Panc1 (cell line): ENCODE results near the gene EYS. TPM values are rescaled to one million over a fixed set of nuclear protein-coding genes. Genes with fewer than 3 reads are reported as not detected.

Source experiments
- ATAC-seq: fragments of 200-7000 bp; cut with Tn5 transposase; 2 replicates; pipeline ENCODE4 v1.9.1; 2020; ENCODE audit warnings: mild to moderate bottlenecking, moderate library complexity
- BruUV-seq: library from RNA; stranded (reverse); fragments of 400-500 nt; replicated peaks from 2 replicates; lab custom pipeline; 2021; lab: Mats Ljungman, UMichigan
- CTCF ChIA-PET: fragments of 300-600 bp; sonication (Branson Sonifier 250); formaldehyde crosslinking; loops from one replicate; lab custom pipeline; 2022; ENCODE audit warnings: antibody characterized with exemption; lab: Charles Lee
- POLR2A ChIA-PET: fragments of 300-600 bp; sonication (Branson Sonifier 250); formaldehyde crosslinking; loops from one replicate; lab custom pipeline; 2022; ENCODE audit warnings: antibody characterized with exemption; lab: Charles Lee
- DNase-seq: peaks from one replicate; pipeline ENCODE4 v3.0.0-alpha.2; 2010; ENCODE audit warnings: low read depth, low spot score
- H3K27ac ChIP-seq: 2 replicates; pipeline ENCODE4 v1.5.1; 2011; ENCODE audit warnings: mild to moderate bottlenecking, low read length, inconsistent platforms
- H3K27me3 ChIP-seq: fragments of 200-500 bp; sonication (Bioruptor generic); 2 replicates; pipeline ENCODE4 v1.6.0; 2014; ENCODE audit warnings: low read length, inconsistent platforms; ENCODE audit not compliant: control insufficient read depth, insufficient read depth
- H3K36me3 ChIP-seq: fragments of 200-500 bp; sonication (Bioruptor generic); 2 replicates; pipeline ENCODE4 v1.5.1; 2014; ENCODE audit warnings: inconsistent platforms, mild to moderate bottlenecking, low read length, moderate library complexity; ENCODE audit not compliant: control insufficient read depth, insufficient read depth
- H3K4me1 ChIP-seq: 2 replicates; pipeline ENCODE4 v1.5.1; 2011; ENCODE audit warnings: inconsistent platforms, mild to moderate bottlenecking, low read length, moderate library complexity; ENCODE audit not compliant: control insufficient read depth, insufficient read depth
- H3K4me3 ChIP-seq, 2 experiments: 2 replicates each; pipeline ENCODE4 v1.5.1; 2011 to 2012; ENCODE audit warnings: low read depth in 2 of 2, low read length in 2 of 2, mild to moderate bottlenecking in 2 of 2, inconsistent platforms in 1 of 2, moderate library complexity in 1 of 2
- H3K9me3 ChIP-seq: fragments of 200-500 bp; sonication (Bioruptor generic); 2 replicates; pipeline ENCODE4 v1.5.1; 2014; ENCODE audit warnings: low read depth, mild to moderate bottlenecking, inconsistent platforms, low read length, moderate library complexity; ENCODE audit not compliant: control insufficient read depth, insufficient read depth
- POLR2AphosphoS5 ChIP-seq: IDR thresholded peaks from 2 replicates; pipeline ENCODE4 v1.6.1; 2012; ENCODE audit warnings: mild to moderate bottlenecking, low read depth, low read length, moderate library complexity
- SIN3A ChIP-seq: IDR thresholded peaks from 2 replicates; pipeline ENCODE4 v1.6.1; 2012; ENCODE audit warnings: low read depth, mild to moderate bottlenecking, low read length, moderate library complexity, borderline replicate concordance; ENCODE audit not compliant: insufficient read depth
- TCF7L2 ChIP-seq: IDR thresholded peaks from 2 replicates; pipeline ENCODE4 v1.6.1; 2011; ENCODE audit warnings: mild to moderate bottlenecking, low read depth, low read length, inconsistent platforms
- in situ Hi-C: cut with HindIII; loops from 2 replicates; pipeline ENCODE4 v1.10.0; 2016; ENCODE audit warnings: low sequenced_read_pairs, low pct_unique_long_range_greater_than_20kb
- intact Hi-C: fragments of 100-400 bp; cut with micrococcal nuclease; formaldehyde crosslinking; loops from one replicate; pipeline ENCODE4 v1.10.0; 2022; ENCODE audit not compliant: unreplicated experiment
- total RNA-seq: library from RNA; stranded (reverse); gene quantifications from one replicate; pipeline ENCODE4 v1.2.1, GENCODE V29; 2021; ENCODE audit not compliant: unreplicated experiment
- TF ChIP-seq, protein P1 (sequence below), 2 experiments: IDR thresholded peaks; 2 replicates each; pipeline ENCODE4 v1.6.1; 2011 to 2012; ENCODE audit warnings: low read depth in 2 of 2, control low read depth in 1 of 2, low read length in 1 of 2, mild to moderate bottlenecking in 1 of 2, moderate library complexity in 1 of 2; ENCODE audit not compliant: insufficient read depth in 1 of 2
- TF ChIP-seq, protein P2 (sequence below): fragments of 450-650 bp; IDR thresholded peaks from 2 replicates; pipeline ENCODE4 v1.5.1; 2017; ENCODE audit warnings: mild to moderate bottlenecking

Gene EYS
- total RNA-seq, 1 experiment from 2014 or later = not detected

DNA sequence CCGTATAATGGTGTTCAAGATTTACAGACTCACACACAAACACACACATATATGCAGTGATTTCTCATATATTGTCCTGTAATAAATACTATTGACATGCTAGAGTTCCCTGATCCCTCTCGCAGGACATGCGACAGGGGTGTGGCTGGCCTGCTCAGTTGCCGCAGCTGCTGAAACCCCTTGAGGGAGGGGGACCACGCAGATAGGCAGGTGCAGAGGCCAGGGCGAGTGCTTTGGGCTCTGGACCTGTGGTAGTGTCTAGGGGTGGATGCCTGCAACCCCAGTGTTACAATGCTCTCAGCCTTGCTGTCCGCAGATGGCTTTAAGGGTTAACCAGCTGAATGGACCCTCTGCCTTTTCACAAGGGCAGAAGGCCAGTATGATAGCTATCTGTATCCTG, 706.2 kb downstream of the EYS start:
- TF ChIP-seq, protein P1, sequence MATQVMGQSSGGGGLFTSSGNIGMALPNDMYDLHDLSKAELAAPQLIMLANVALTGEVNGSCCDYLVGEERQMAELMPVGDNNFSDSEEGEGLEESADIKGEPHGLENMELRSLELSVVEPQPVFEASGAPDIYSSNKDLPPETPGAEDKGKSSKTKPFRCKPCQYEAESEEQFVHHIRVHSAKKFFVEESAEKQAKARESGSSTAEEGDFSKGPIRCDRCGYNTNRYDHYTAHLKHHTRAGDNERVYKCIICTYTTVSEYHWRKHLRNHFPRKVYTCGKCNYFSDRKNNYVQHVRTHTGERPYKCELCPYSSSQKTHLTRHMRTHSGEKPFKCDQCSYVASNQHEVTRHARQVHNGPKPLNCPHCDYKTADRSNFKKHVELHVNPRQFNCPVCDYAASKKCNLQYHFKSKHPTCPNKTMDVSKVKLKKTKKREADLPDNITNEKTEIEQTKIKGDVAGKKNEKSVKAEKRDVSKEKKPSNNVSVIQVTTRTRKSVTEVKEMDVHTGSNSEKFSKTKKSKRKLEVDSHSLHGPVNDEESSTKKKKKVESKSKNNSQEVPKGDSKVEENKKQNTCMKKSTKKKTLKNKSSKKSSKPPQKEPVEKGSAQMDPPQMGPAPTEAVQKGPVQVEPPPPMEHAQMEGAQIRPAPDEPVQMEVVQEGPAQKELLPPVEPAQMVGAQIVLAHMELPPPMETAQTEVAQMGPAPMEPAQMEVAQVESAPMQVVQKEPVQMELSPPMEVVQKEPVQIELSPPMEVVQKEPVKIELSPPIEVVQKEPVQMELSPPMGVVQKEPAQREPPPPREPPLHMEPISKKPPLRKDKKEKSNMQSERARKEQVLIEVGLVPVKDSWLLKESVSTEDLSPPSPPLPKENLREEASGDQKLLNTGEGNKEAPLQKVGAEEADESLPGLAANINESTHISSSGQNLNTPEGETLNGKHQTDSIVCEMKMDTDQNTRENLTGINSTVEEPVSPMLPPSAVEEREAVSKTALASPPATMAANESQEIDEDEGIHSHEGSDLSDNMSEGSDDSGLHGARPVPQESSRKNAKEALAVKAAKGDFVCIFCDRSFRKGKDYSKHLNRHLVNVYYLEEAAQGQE (IDR thresholded peaks at IDR 0.05; ENCODE audit: insufficient read depth in 1 of 2, low read depth in 2 of 2, low read length in 1 of 2) = no peak
- no peak for TF ChIP-seq POLR2AphosphoS5
- no peak for TF ChIP-seq TCF7L2
- TF ChIP-seq, protein P2, sequence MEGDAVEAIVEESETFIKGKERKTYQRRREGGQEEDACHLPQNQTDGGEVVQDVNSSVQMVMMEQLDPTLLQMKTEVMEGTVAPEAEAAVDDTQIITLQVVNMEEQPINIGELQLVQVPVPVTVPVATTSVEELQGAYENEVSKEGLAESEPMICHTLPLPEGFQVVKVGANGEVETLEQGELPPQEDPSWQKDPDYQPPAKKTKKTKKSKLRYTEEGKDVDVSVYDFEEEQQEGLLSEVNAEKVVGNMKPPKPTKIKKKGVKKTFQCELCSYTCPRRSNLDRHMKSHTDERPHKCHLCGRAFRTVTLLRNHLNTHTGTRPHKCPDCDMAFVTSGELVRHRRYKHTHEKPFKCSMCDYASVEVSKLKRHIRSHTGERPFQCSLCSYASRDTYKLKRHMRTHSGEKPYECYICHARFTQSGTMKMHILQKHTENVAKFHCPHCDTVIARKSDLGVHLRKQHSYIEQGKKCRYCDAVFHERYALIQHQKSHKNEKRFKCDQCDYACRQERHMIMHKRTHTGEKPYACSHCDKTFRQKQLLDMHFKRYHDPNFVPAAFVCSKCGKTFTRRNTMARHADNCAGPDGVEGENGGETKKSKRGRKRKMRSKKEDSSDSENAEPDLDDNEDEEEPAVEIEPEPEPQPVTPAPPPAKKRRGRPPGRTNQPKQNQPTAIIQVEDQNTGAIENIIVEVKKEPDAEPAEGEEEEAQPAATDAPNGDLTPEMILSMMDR = no peak
- no peak for TF ChIP-seq SIN3A
- ATAC-seq (no peak), DNase-seq (no peak)
- H3K9me3 ChIP-seq = no peaks in the 10 kb centered on the region
- ChIA-PET POLR2A (no interaction called here), CTCF (no interaction called here)
- in situ Hi-C loops = no loop called here
- H3K36me3 ChIP-seq = no peaks in the 10 kb centered on the region
- H3K27me3 ChIP-seq = no peaks in the 10 kb centered on the region
- H3K4me1 ChIP-seq = no peaks in the 10 kb centered on the region
- no peak overlapping the region for H3K27ac ChIP-seq
- BruUV-seq = no TSS peak
- intact Hi-C loops = no loop called here
- H3K4me3 ChIP-seq = no peak overlapping the region

DNA sequence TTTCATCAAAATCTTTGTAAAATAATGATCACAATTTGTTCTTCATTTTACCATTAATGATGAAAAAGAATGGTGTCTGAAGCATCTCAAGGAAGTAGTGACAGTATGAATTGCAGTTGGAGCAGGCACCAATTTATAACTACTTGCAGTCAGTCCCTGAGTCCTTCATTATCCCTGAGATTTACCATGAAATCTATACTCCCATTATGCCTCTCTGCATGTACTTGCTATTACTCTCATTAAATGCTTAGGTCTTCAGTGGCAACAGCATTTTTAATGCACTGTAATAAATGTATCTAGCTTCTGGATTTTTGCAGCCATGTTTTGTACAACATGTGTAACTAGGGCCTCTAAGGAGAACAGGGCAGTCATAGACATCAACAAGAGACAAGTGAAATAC, 708.8 kb downstream of the EYS start:
- TF ChIP-seq, protein P2 = no peak
- TF ChIP-seq TCF7L2 = no peak
- TF ChIP-seq, protein P1 (IDR thresholded peaks at IDR 0.05; ENCODE audit: insufficient read depth in 1 of 2, low read depth in 2 of 2, low read length in 1 of 2) = no peak
- TF ChIP-seq POLR2AphosphoS5 = no peak
- no peak for TF ChIP-seq SIN3A
- DNase-seq (no peak), ATAC-seq (no peak)
- H3K36me3 ChIP-seq = no peaks in the 10 kb centered on the region
- in situ Hi-C loops = no loop called here
- POLR2A ChIA-PET = no interaction called here
- CTCF ChIA-PET = no interaction called here
- H3K9me3 ChIP-seq = no peaks in the 10 kb centered on the region
- no peaks in the 10 kb centered on the region for H3K4me1 ChIP-seq
- BruUV-seq = no TSS peak
- H3K4me3 ChIP-seq = no peak overlapping the region
- H3K27ac ChIP-seq = no peak overlapping the region
- intact Hi-C loops = no loop called here
- H3K27me3 ChIP-seq = no peaks in the 10 kb centered on the region
